Thymus (tissue), 14 donors: ENCODE data around the gene NACA. TPM values are rescaled to one million over a fixed set of nuclear protein-coding genes. Genes with fewer than 3 reads are reported as not detected.

ENCODE experiments used
- DNase-seq, 9 donors: peaks; one replicate each; pipeline ENCODE4 v3.0.0-alpha.2; 2013; ENCODE audit warnings: low spot score in 9 of 9, low read depth in 6 of 9, missing footprints in 1 of 9
- H3K27ac ChIP-seq, 2 donors: one replicate each; pipeline ENCODE4 v1.5.1; 2013; ENCODE audit warnings: control low read depth in 1 of 2, low read depth in 1 of 2, low read length in 1 of 2, mild to moderate bottlenecking in 1 of 2, moderate library complexity in 1 of 2
- H3K27me3 ChIP-seq, 2 donors: one replicate each; pipeline ENCODE4 v1.5.1; 2013; ENCODE audit warnings: low read length in 1 of 2; ENCODE audit not compliant: control insufficient read depth in 2 of 2, insufficient read depth in 1 of 2
- H3K36me3 ChIP-seq, 2 donors: one replicate each; pipeline ENCODE4 v1.5.1; 2013; ENCODE audit warnings: low read length in 1 of 2, mild to moderate bottlenecking in 1 of 2, moderate library complexity in 1 of 2; ENCODE audit not compliant: control insufficient read depth in 2 of 2, insufficient read depth in 2 of 2
- H3K4me1 ChIP-seq, 2 donors: one replicate each; pipeline ENCODE4 v1.5.1; 2013; ENCODE audit warnings: low read length in 2 of 2; ENCODE audit not compliant: control insufficient read depth in 2 of 2, insufficient read depth in 2 of 2
- H3K4me3 ChIP-seq, 2 donors: one replicate each; pipeline ENCODE4 v1.5.1; 2013; ENCODE audit warnings: low read length in 2 of 2, control low read depth in 1 of 2, mild to moderate bottlenecking in 1 of 2
- H3K9me3 ChIP-seq, 2 donors: one replicate each; pipeline ENCODE4 v1.5.1; 2013; ENCODE audit warnings: low read length in 1 of 2, mild to moderate bottlenecking in 1 of 2; ENCODE audit not compliant: control insufficient read depth in 2 of 2, insufficient read depth in 1 of 2
- WGBS: extraction: QIAGEN DNeasy Blood & Tissue Kit; methylation state at CpG from one replicate; pipeline ENCODE4 v1.1.7; 2013; 5-methylcytosine and 5-hydroxymethylcytosine counted together
- long read RNA-seq, 10 donors: transcript quantifications; one replicate each; lab custom pipeline, GENCODE V29; 2026
- polyA plus RNA-seq: library from polyadenylated mRNA; stranded (reverse); fragments of 200-250 nt; gene quantifications from one replicate; pipeline ENCODE4 v1.2.3, GENCODE V29; 2013
- total RNA-seq: library from RNA; stranded (reverse); fragments of 120-200 nt; gene quantifications from one replicate; pipeline ENCODE4 v1.2.4, GENCODE V29; 2013
- donor health status: healthy.

Gene NACA
- total RNA-seq (2,524 TPM), polyA plus RNA-seq (3,035 TPM)
- long read RNA-seq, donor 1, transcript NACA-201 (8 exons, 2,690 nt): major isoform, 56 of 109 reads
- long read RNA-seq, donor 1, transcript NACA-202 (8 exons, 1,059 nt): minor isoform, 6 of 109 reads
- long read RNA-seq, donor 1, partial matches to known transcripts: 36 of 109 reads
- long read RNA-seq, donor 1, other reads (novel, unspliced or antisense): 5 of 109 reads
- long read RNA-seq, donor 2: 0 reads
- long read RNA-seq, donor 3, transcript NACA-204 (8 exons, 802 nt): minor isoform, 47 of 1,533 reads
- long read RNA-seq, donor 3, transcript NACA-202 (8 exons, 1,059 nt): minor isoform, 45 of 1,533 reads
- long read RNA-seq, donor 3, transcript NACA-217 (3 exons, 544 nt): minor isoform, 5 of 1,533 reads
- long read RNA-seq, donor 3, transcript NACA-201 (8 exons, 2,690 nt): major isoform, 928 of 1,533 reads
- long read RNA-seq, donor 3, partial matches to known transcripts: 439 of 1,533 reads
- long read RNA-seq, donor 3, other reads (novel, unspliced or antisense): 59 of 1,533 reads
- long read RNA-seq, donor 4, transcript NACA-217 (3 exons, 544 nt): minor isoform, 5 of 534 reads
- long read RNA-seq, donor 4, transcript NACA-202 (8 exons, 1,059 nt): minor isoform, 14 of 534 reads
- long read RNA-seq, donor 4, transcript NACA-201 (8 exons, 2,690 nt): major isoform, 293 of 534 reads
- long read RNA-seq, donor 4, transcript NACA-204 (8 exons, 802 nt): minor isoform, 10 of 534 reads
- long read RNA-seq, donor 4, partial matches to known transcripts: 179 of 534 reads
- long read RNA-seq, donor 4, other reads (novel, unspliced or antisense): 24 of 534 reads
- long read RNA-seq, donor 5, transcript NACA-201 (8 exons, 2,690 nt): major isoform, 1,011 of 1,905 reads
- long read RNA-seq, donor 5, transcript NACA-219 (4 exons, 768 nt): minor isoform, 17 of 1,905 reads
- long read RNA-seq, donor 5, transcript NACA-204 (8 exons, 802 nt): minor isoform, 60 of 1,905 reads
- long read RNA-seq, donor 5, transcript NACA-202 (8 exons, 1,059 nt): minor isoform, 48 of 1,905 reads
- long read RNA-seq, donor 5, partial matches to known transcripts: 687 of 1,905 reads
- long read RNA-seq, donor 5, other reads (novel, unspliced or antisense): 63 of 1,905 reads
- long read RNA-seq, donor 6, transcript NACA-201 (8 exons, 2,690 nt): major isoform, 315 of 531 reads
- long read RNA-seq, donor 6, transcript NACA-204 (8 exons, 802 nt): minor isoform, 19 of 531 reads
- long read RNA-seq, donor 6, transcript NACA-202 (8 exons, 1,059 nt): minor isoform, 27 of 531 reads
- long read RNA-seq, donor 6, partial matches to known transcripts: 143 of 531 reads
- long read RNA-seq, donor 6, other reads (novel, unspliced or antisense): 23 of 531 reads
- long read RNA-seq, donor 7, transcript NACA-202 (8 exons, 1,059 nt): minor isoform, 27 of 1,111 reads
- long read RNA-seq, donor 7, transcript NACA-204 (8 exons, 802 nt): minor isoform, 35 of 1,111 reads
- long read RNA-seq, donor 7, transcript NACA-201 (8 exons, 2,690 nt): major isoform, 632 of 1,111 reads
- long read RNA-seq, donor 7, transcript NACA-217 (3 exons, 544 nt): minor isoform, 13 of 1,111 reads
- long read RNA-seq, donor 7, partial matches to known transcripts: 352 of 1,111 reads
- long read RNA-seq, donor 7, other reads (novel, unspliced or antisense): 39 of 1,111 reads
- long read RNA-seq, donor 8, transcript NACA-204 (8 exons, 802 nt): minor isoform, 7 of 350 reads
- long read RNA-seq, donor 8, transcript NACA-201 (8 exons, 2,690 nt): major isoform, 263 of 350 reads
- long read RNA-seq, donor 8, transcript NACA-202 (8 exons, 1,059 nt): minor isoform, 17 of 350 reads
- long read RNA-seq, donor 8, partial matches to known transcripts: 46 of 350 reads
- long read RNA-seq, donor 8, other reads (novel, unspliced or antisense): 15 of 350 reads
- long read RNA-seq, donor 9, transcript NACA-202 (8 exons, 1,059 nt): minor isoform, 21 of 598 reads
- long read RNA-seq, donor 9, transcript NACA-204 (8 exons, 802 nt): minor isoform, 16 of 598 reads
- long read RNA-seq, donor 9, transcript NACA-201 (8 exons, 2,690 nt): major isoform, 364 of 598 reads
- long read RNA-seq, donor 9, transcript NACA-219 (4 exons, 768 nt): minor isoform, 5 of 598 reads
- long read RNA-seq, donor 9, partial matches to known transcripts: 173 of 598 reads
- long read RNA-seq, donor 9, other reads (novel, unspliced or antisense): 11 of 598 reads
- long read RNA-seq, donor 10, transcript NACA-217 (3 exons, 544 nt): minor isoform, 5 of 836 reads
- long read RNA-seq, donor 10, transcript NACA-204 (8 exons, 802 nt): minor isoform, 31 of 836 reads
- long read RNA-seq, donor 10, transcript NACA-202 (8 exons, 1,059 nt): minor isoform, 21 of 836 reads
- long read RNA-seq, donor 10, transcript NACA-201 (8 exons, 2,690 nt): major isoform, 477 of 836 reads
- long read RNA-seq, donor 10, partial matches to known transcripts: 263 of 836 reads
- long read RNA-seq, donor 10, other reads (novel, unspliced or antisense): 34 of 836 reads

DNA sequence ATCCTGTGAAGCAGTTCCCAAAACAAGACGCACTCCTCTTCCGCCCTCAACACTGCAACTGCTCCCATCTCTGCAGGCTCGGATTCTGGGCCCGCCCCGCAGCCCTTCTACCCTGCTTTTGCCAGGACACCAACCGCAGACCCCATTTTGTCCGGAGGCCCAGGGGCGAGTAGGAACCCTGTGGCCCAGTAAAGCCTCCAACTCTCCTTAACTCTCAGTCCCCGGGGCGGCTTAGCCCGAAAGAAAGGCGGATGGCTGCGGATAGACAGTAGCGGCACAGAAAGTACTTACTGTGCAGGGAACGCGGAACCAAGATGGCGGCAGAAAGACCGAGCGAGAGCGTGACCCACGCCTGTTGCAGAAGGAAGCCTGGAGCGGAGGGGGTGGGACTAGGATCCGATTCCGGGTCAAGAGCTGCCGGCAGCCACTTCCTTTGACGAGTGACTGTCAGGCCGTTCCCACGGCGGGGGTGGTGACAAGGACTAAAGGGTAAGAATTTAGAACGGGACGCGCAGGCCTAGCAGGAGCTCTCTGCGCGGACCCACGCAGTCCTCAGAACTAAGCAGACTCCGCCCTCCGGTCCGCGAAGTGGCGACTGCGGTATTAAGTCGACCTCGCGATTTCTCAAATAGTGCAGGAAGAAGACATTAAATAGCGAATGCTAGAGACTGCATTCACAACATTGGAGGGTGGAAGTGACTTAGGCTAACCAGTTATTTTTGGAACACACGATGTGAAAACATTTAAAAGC lies at the start of gene NACA:
Gene NACA, minus strand, starts transcription at position 328 of the 751 bp plus-strand sequence. CDS start 778 bp downstream, outside the sequence.
- Histone ChIP-seq H3K9me3 (no peaks in the 10 kb centered on the region), H3K4me3 (peak within 1 kb of the TSS; percentile 78 to 92), H3K27me3 (no peaks in the 10 kb centered on the region), H3K27ac (peak within 1 kb of the TSS; percentile 98), H3K36me3 (peaks cover 24 to 34% of the 10 kb centered on the region in 2 donors), H3K4me1 (peaks cover 29 to 37% of the 10 kb centered on the region in 2 donors)
- peak; percentile 92 to 98 (median 95) for DNase-seq
- WGBS: under 1% methylated on average over 46 of the region's 46 CpGs

DNA sequence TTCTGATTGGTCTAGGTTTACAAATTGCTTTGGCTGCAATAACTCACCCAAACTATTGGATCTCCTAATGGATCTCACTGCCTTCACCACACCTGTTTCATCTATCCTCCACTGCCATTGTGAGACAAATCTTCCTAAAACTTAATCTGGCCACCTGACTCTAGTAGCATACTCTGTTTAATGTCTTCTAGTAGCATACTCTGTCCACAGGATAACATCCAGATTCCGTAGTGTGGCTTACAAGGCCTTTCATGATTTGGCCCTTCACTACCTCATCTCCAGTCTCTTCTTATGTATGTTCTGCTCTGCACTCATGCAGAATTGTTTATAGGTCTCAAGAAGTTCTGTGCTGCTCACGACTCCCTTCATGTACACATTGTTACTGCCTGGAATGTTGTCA lies 48.0 kb upstream of the NACA start:
- Histone ChIP-seq H3K4me1 (no peaks in the 10 kb centered on the region), H3K9me3 (no peaks in the 10 kb centered on the region), H3K36me3 (no peaks in the 10 kb centered on the region), H3K27ac (no peak overlapping the region), H3K27me3 (no peaks in the 10 kb centered on the region), H3K4me3 (no peak overlapping the region)
- WGBS: 97% methylated on average over 2 of the region's 2 CpGs
- DNase-seq: no peak

DNA sequence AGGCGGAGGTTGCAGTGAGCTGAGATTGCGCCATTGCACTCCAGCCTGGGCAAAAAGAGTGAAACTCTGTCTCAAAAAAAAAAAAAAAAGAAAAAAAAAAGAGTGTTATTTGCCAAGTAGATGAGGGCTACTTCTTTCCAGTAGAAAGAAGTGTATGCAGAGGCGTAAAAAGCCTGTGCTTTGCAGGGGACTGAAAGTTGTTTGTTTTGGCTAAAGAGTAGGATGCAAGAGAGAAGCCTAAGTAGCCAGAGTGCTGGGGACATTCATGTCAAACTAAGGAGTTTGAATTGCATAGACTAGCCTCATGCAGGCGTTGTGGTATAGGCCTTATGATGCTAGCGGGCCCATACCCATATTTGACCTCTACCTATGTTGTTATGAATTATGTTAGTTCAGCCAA lies 47.5 kb upstream of the NACA start:
- Histone ChIP-seq H3K36me3 (no peaks in the 10 kb centered on the region), H3K27ac (no peak overlapping the region), H3K27me3 (no peaks in the 10 kb centered on the region), H3K9me3 (no peaks in the 10 kb centered on the region), H3K4me3 (no peak overlapping the region), H3K4me1 (no peaks in the 10 kb centered on the region)
- no peak for DNase-seq
- 96% methylated on average over 5 of the region's 5 CpGs for WGBS

DNA sequence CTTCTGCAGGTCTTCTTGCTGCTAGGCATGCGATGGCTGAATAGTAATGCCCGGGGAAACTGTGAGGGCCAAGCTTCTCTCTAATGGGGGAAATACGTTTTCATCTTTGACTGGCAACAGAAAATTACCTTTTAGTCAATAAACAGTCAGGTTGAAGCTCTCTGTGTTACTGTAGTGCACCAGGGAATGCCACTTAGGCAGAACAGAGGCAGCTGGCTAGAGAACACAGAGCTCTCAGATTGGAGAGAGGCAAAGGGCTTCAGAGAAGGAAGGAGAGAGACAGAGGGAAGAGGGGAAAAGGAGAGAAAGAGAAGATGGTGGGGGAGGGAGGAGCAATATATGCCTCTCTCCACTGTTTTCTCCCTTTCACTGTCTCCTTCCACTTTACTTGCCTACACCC lies 44.8 kb upstream of the NACA start:
- WGBS: 96% methylated on average over 3 of the region's 3 CpGs
- Histone ChIP-seq H3K27ac (no peak overlapping the region), H3K27me3 (no peaks in the 10 kb centered on the region), H3K4me1 (no peaks in the 10 kb centered on the region), H3K4me3 (no peak overlapping the region), H3K9me3 (no peaks in the 10 kb centered on the region), H3K36me3 (no peaks in the 10 kb centered on the region)
- no peak for DNase-seq

DNA sequence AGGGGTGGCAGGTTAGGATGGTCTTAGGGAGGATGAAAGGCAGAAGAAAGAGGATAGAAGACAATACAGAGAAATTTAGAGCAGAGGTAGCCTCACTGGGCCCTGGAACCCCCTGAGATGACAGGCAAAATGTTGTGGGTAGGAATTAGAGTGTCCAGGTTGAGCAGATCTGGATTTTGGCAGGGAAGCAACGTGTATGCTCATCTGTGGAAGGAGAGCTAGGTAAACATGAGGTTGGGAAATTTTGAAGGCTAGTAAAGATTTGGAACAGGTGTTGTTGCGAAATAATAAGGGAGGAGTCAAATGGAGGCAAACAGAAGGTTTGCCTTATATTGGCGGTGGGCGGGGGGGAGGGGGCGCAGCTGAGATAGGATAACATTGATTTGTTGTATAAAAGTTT lies 43.3 kb upstream of the NACA start:
- 94% methylated on average over 5 of the region's 5 CpGs for WGBS
- no peaks in the 10 kb centered on the region for H3K36me3 ChIP-seq
- H3K27me3 ChIP-seq: no peaks in the 10 kb centered on the region
- no peaks in the 10 kb centered on the region for H3K9me3 ChIP-seq
- DNase-seq: no peak
- H3K4me3 ChIP-seq: no peak overlapping the region
- no peak overlapping the region for H3K27ac ChIP-seq
- no peaks in the 10 kb centered on the region for H3K4me1 ChIP-seq

DNA sequence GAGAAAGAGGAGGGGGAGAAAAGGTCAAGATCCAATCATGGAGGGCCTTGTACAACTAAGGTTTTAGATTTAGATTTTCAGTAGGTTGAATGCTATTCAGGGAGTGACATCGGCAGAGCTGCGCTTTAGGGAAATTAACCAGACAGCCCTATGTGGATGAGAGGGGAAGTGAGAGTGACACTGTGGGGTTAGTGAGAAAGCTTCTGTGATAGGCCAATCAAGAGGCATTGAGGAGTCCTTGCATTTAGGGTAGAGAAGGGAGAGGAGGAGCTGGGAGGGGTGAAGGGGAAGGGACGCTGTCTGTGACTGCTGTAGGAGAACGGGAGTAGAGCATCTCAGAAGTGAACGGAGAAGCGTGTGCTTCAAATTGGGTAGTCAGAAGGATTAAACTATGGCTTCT lies 41.4 kb upstream of the NACA start:
- H3K36me3 ChIP-seq: no peaks in the 10 kb centered on the region
- no peak overlapping the region for H3K4me3 ChIP-seq
- no peaks in the 10 kb centered on the region for H3K27me3 ChIP-seq
- H3K27ac ChIP-seq: no peak overlapping the region
- H3K4me1 ChIP-seq: no peaks in the 10 kb centered on the region
- peak in 1 of 9 donors; percentile 28 for DNase-seq
- 86% methylated on average over 6 of the region's 6 CpGs for WGBS
- H3K9me3 ChIP-seq: no peaks in the 10 kb centered on the region
